Hepatocyte (in vitro differentiated cells): ENCODE measurements around the gene RXRB.

Experiments
- EZH2 ChIP-seq: fragments of 200-600 bp; sonication (generic); IDR thresholded peaks from 2 replicates; pipeline ENCODE4 v1.6.1; 2016; ENCODE audit warnings: antibody characterized with exemption, mild to moderate bottlenecking, borderline replicate concordance
- EZH2phosphoT487 ChIP-seq: fragments of 200-600 bp; sonication (generic); IDR thresholded peaks from one replicate; pipeline ENCODE4 v1.6.1; 2018; ENCODE audit warnings: antibody characterized with exemption, mild to moderate bottlenecking, low read depth, moderate library complexity; ENCODE audit not compliant: unreplicated experiment, severe bottlenecking
- TF ChIP-seq, protein P1 (sequence below): fragments of 200-600 bp; sonication (generic); IDR thresholded peaks from 2 replicates; pipeline ENCODE4 v1.5.1; 2016; ENCODE audit warnings: antibody characterized with exemption, mild to moderate bottlenecking; ENCODE audit not compliant: poor library complexity

DNA sequence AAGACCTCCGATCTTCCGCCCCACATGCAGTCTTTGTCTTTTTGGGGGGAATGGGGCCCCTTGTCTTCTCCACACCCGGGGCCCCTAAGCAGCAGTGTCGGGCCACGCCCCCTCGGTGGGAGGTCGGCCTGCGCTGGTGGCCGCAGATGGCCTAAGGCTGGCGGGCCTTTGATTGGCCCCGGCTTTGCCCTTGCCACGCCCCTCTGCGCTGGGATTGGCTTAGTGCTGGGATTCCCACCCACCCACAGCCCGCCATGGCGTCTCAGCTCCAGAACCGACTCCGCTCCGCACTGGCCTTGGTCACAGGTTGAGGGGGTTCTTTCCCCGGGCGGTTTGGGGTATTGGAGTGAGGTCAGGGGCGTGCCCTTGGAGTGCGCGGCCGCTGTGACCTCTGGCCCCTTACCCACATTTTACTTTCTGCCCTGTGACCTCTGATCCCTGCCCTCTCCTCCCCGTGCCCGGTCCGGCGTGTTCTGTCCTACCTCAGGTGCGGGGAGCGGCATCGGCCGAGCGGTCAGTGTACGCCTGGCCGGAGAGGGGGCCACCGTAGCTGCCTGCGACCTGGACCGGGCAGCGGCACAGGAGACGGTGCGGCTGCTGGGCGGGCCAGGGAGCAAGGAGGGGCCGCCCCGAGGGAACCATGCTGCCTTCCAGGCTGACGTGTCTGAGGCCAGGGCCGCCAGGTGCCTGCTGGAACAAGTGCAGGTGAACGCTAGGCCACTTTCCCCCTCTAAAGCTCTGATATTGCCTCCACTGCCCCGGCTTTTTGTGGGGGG, 4.1 kb upstream of the RXRB start, which contains the start of gene HSD17B8:
- TF ChIP-seq, protein P1, sequence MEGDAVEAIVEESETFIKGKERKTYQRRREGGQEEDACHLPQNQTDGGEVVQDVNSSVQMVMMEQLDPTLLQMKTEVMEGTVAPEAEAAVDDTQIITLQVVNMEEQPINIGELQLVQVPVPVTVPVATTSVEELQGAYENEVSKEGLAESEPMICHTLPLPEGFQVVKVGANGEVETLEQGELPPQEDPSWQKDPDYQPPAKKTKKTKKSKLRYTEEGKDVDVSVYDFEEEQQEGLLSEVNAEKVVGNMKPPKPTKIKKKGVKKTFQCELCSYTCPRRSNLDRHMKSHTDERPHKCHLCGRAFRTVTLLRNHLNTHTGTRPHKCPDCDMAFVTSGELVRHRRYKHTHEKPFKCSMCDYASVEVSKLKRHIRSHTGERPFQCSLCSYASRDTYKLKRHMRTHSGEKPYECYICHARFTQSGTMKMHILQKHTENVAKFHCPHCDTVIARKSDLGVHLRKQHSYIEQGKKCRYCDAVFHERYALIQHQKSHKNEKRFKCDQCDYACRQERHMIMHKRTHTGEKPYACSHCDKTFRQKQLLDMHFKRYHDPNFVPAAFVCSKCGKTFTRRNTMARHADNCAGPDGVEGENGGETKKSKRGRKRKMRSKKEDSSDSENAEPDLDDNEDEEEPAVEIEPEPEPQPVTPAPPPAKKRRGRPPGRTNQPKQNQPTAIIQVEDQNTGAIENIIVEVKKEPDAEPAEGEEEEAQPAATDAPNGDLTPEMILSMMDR: no peak
- TF ChIP-seq EZH2: no peak
- TF ChIP-seq EZH2phosphoT487: no peak
